Gastrocnemius medialis (tissue), 4 donors: Measurements from ENCODE around the gene TIAM2. TPM values are rescaled to one million over a fixed set of nuclear protein-coding genes. Genes with fewer than 3 reads are reported as not detected.

Experiments used
- ATAC-seq, 2 donors: fragments of 150-250 bp; one replicate each; pipeline ENCODE4 v1.9.1; 2016
- DNase-seq, 2 donors: peaks; one replicate each; pipeline ENCODE4 v3.0.0-alpha.2; 2019
- H3K27ac ChIP-seq, 4 donors: fragments of 200-600 bp; sonication (generic); 1 replicate in 1 of 4; 2 replicates in 3 of 4; pipeline ENCODE4 v1.5.1; 2016 to 2018; ENCODE audit warnings: mild to moderate bottlenecking in 2 of 4, moderate library complexity in 1 of 4
- H3K27me3 ChIP-seq, 3 donors: fragments of 200-600 bp; sonication (generic) in 2 of 3; 1 replicate in 1 of 3; 2 replicates in 2 of 3; pipeline versions ENCODE4 v1.5.1 to v1.6.0; 2016 to 2019; ENCODE audit warnings: mild to moderate bottlenecking in 1 of 3, moderate library complexity in 1 of 3
- H3K36me3 ChIP-seq, 2 donors: fragments of 200-600 bp; sonication (generic) in 1 of 2; one replicate each; pipeline ENCODE4 v1.5.1; 2017 to 2018
- H3K4me1 ChIP-seq, 2 donors: fragments of 200-600 bp; sonication (generic) in 1 of 2; one replicate each; pipeline ENCODE4 v1.5.1; 2016 to 2017; ENCODE audit warnings: mild to moderate bottlenecking in 2 of 2
- H3K4me3 ChIP-seq, 4 donors: fragments of 200-600 bp; sonication (generic) in 3 of 4; 1 replicate in 1 of 4; 2 replicates in 3 of 4; pipeline ENCODE4 v1.5.1; 2016 to 2019; ENCODE audit warnings: mild to moderate bottlenecking in 2 of 4
- H3K9me3 ChIP-seq, 3 donors: fragments of 200-600 bp; sonication (generic) in 2 of 3; 1 replicate in 1 of 3; 2 replicates in 2 of 3; pipeline ENCODE4 v1.5.1; 2016 to 2019
- POLR2A ChIP-seq, 2 donors: fragments of 450-650 bp; IDR thresholded peaks; one replicate each; pipeline ENCODE4 v1.6.1; 2017; ENCODE audit warnings: antibody characterized with exemption in 2 of 2, mild to moderate bottlenecking in 2 of 2, moderate library complexity in 2 of 2
- in situ Hi-C, 4 donors: fragments of 200-750 bp; cut with MboI; loops; one replicate each; pipeline versions ENCODE4 v1.15.0 to v1.8.0; 2017; ENCODE audit warnings: low sequenced_read_pairs in 4 of 4
- intact Hi-C: fragments of 100-400 bp; cut with DNase I; formaldehyde crosslinking; loops from one replicate; pipeline ENCODE4 v1.15.1; 2023; ENCODE audit warnings: low total_unique reads
- total RNA-seq, 4 donors: library from RNA; depleted of rRNA; stranded (reverse); fragments of >200 nt; gene quantifications; one replicate each; pipeline versions ENCODE4 v1.1.0 to v1.2.3, GENCODE V29; 2016
- TF ChIP-seq, protein P1 (sequence below), 5 experiments: fragments of 450-650 bp in 3 of 5; fragments of 200-600 bp in 2 of 5; sonication (generic) in 2 of 5; IDR thresholded peaks in 4 of 5; conservative IDR thresholded peaks in 1 of 5; 1 replicate in 4 of 5; 2 replicates in 1 of 5; pipeline ENCODE4 v1.5.1; 2016 to 2019; ENCODE audit warnings: antibody characterized with exemption in 5 of 5, mild to moderate bottlenecking in 3 of 5, moderate library complexity in 3 of 5

The TIAM2 gene
- total RNA-seq, 4 donors from 2014 or later = 4.4 to 18.8 (median 13.6) TPM

DNA sequence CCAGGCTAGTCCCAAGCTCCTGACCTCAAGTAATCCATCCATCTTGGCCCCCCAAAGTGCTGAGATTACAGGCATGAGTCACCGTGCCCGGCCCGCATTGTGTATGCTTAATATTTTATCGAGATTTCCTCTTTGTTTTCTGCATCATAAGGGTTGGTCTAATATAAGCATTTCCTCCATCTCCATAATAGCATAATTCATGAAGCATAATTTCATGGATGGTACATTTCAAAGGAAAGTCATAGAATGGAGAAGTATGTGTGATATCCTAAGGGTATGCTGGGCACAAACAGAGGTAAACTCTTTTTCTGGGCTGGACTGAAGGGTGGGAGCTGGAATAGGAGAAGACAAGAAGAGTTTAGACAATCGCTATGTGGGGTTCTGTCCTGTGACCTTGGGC is 17.5 kb upstream of the TIAM2 start:
- H3K9me3 ChIP-seq = no peaks in the 10 kb centered on the region
- H3K4me1 ChIP-seq = no peaks in the 10 kb centered on the region
- DNase-seq = no peak
- H3K27ac ChIP-seq = no peak overlapping the region
- TF ChIP-seq POLR2A (IDR thresholded peaks at IDR 0.05) = no peak
- TF ChIP-seq, protein P1, sequence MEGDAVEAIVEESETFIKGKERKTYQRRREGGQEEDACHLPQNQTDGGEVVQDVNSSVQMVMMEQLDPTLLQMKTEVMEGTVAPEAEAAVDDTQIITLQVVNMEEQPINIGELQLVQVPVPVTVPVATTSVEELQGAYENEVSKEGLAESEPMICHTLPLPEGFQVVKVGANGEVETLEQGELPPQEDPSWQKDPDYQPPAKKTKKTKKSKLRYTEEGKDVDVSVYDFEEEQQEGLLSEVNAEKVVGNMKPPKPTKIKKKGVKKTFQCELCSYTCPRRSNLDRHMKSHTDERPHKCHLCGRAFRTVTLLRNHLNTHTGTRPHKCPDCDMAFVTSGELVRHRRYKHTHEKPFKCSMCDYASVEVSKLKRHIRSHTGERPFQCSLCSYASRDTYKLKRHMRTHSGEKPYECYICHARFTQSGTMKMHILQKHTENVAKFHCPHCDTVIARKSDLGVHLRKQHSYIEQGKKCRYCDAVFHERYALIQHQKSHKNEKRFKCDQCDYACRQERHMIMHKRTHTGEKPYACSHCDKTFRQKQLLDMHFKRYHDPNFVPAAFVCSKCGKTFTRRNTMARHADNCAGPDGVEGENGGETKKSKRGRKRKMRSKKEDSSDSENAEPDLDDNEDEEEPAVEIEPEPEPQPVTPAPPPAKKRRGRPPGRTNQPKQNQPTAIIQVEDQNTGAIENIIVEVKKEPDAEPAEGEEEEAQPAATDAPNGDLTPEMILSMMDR (IDR thresholded peaks at IDR 0.05 in 4 of 5, conservative IDR thresholded peaks at IDR 0.05 in 1 of 5) = no peak
- H3K27me3 ChIP-seq = no peaks in the 10 kb centered on the region
- in situ Hi-C loops = no loop called here
- no peak overlapping the region for H3K4me3 ChIP-seq
- H3K36me3 ChIP-seq = no peaks in the 10 kb centered on the region
- intact Hi-C loops = no loop called here
- ATAC-seq = no peak

DNA sequence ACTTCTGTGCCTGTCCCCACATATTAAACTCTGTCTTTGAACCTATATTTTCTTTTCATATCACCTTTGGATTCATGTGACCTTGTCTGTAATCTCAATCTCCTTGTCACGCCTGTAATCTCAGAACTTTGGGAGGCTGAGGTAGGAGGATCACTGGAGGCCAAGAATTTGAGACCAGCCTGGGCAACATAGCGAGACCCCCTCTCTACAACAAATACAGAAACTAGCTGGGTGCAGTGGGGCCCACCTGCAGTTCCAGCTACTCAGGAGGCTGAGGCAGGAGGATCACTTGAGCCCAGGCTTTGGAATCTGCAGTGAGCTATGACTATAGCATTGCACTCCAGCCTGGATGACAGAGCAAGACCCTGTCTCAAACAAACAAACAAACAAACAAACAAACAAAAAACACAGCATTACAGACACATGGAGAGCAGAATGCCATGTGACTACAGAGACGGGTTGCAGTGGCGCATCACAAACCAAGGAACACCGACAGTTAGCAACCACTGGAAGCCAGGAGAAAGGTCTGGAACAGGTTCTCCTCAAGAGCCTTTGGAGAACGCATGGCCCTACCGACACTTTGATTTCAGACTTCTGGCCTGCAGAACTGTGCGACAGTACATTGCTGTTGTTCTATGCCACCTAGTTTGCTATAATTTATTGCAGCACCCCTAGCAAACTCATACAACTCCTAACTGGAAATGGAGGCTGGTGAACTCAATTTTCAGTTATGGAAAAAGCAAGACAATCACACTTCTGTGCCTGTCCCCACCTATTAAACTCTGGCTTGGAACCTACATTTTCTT is 14.6 kb upstream of the TIAM2 start:
- Histone ChIP-seq H3K36me3 (no peaks in the 10 kb centered on the region), H3K27ac (no peak overlapping the region), H3K4me3 (no peak overlapping the region), H3K4me1 (no peaks in the 10 kb centered on the region), H3K27me3 (no peaks in the 10 kb centered on the region), H3K9me3 (no peaks in the 10 kb centered on the region)
- in situ Hi-C loops (no loop called here), intact Hi-C loops (no loop called here)
- DNase-seq (no peak), ATAC-seq (no peak)
- TF ChIP-seq, protein P1 (IDR thresholded peaks at IDR 0.05 in 4 of 5, conservative IDR thresholded peaks at IDR 0.05 in 1 of 5) = no peak
- TF ChIP-seq POLR2A (IDR thresholded peaks at IDR 0.05) = no peak

GRCh38 chr6:154981079-154981870 is 13.8 kb upstream of the TIAM2 start:
- no peak for TF ChIP-seq POLR2A (IDR thresholded peaks at IDR 0.05)
- TF ChIP-seq, protein P1 (IDR thresholded peaks at IDR 0.05 in 4 of 5, conservative IDR thresholded peaks at IDR 0.05 in 1 of 5) = no peak
- no peak overlapping the region for H3K27ac ChIP-seq
- in situ Hi-C loops (no loop called here), intact Hi-C loops (no loop called here)
- no peaks in the 10 kb centered on the region for H3K36me3 ChIP-seq
- DNase-seq (no peak), ATAC-seq (no peak)
- H3K4me1 ChIP-seq = no peaks in the 10 kb centered on the region
- no peak overlapping the region for H3K4me3 ChIP-seq
- no peaks in the 10 kb centered on the region for H3K9me3 ChIP-seq
- H3K27me3 ChIP-seq = no peaks in the 10 kb centered on the region

DNA sequence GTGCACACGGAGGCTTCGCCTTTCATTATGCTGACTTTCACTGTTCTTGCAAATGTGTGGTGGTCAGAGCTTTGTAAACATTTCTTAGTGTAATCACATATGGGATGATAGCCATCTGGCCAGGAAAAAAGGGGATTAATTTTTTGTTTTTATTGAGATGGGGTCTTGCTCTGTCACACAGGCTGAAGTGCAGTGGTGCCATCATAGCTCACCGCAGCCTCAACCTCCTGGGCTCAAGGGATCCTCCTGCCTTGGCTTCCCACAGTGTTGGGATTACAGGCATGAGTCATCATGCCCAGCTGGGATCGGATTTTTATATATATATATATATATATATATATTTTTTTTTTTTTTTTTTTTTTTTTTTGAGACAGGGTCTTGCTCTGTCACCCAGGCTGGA is 11.0 kb upstream of the TIAM2 start:
- in situ Hi-C loops (no loop called here), intact Hi-C loops (no loop called here)
- no peaks in the 10 kb centered on the region for H3K9me3 ChIP-seq
- H3K4me3 ChIP-seq = no peak overlapping the region
- H3K36me3 ChIP-seq = no peaks in the 10 kb centered on the region
- TF ChIP-seq, protein P1 (IDR thresholded peaks at IDR 0.05 in 4 of 5, conservative IDR thresholded peaks at IDR 0.05 in 1 of 5) = no peak
- no peak for TF ChIP-seq POLR2A (IDR thresholded peaks at IDR 0.05)
- H3K4me1 ChIP-seq = no peaks in the 10 kb centered on the region
- no peaks in the 10 kb centered on the region for H3K27me3 ChIP-seq
- no peak for ATAC-seq
- DNase-seq = no peak
- no peak overlapping the region for H3K27ac ChIP-seq
